HepG2 (cell line): ENCODE measurements around the gene BMERB1. TPM values are rescaled to one million over a fixed set of nuclear protein-coding genes. Genes with fewer than 3 reads are reported as not detected.

Experiments
- ARID3A ChIP-seq: IDR thresholded peaks from 2 replicates; pipeline ENCODE4 v1.6.1; 2012; ENCODE audit warnings: low read depth, low read length, improper control_type of control experiment
- E2F5 ChIP-seq: sonication (generic); formaldehyde crosslinking; conservative IDR thresholded peaks from 2 replicates; pipeline ENCODE4 v1.4.0; 2020; ENCODE audit warnings: missing genetic modification reagents
- FLYWCH1 ChIP-seq: sonication (generic); formaldehyde crosslinking; IDR thresholded peaks from 2 replicates; pipeline ENCODE4 v1.8.1; 2023; ENCODE audit warnings: mild to moderate bottlenecking, missing genetic modification reagents
- HDAC1 ChIP-seq: sonication (generic); formaldehyde crosslinking; IDR thresholded peaks from 2 replicates; pipeline ENCODE4 v1.5.1; 2020; ENCODE audit warnings: mild to moderate bottlenecking, missing genetic modification reagents
- IKZF4 ChIP-seq: sonication (generic); formaldehyde crosslinking; IDR thresholded peaks from 2 replicates; pipeline ENCODE4 v1.5.1; 2020; ENCODE audit warnings: borderline replicate concordance, mild to moderate bottlenecking, low read depth, missing genetic modification reagents; ENCODE audit errors: not compliant biosample characterization
- KDM1A ChIP-seq: IDR thresholded peaks from 2 replicates; pipeline ENCODE4 v1.6.1; 2016; ENCODE audit warnings: missing compliant biosample characterization
- MTA3 ChIP-seq: sonication (generic); formaldehyde crosslinking; IDR thresholded peaks from 2 replicates; pipeline ENCODE4 v1.4.0; 2020; ENCODE audit warnings: missing genetic modification reagents
- NFIC ChIP-seq: IDR thresholded peaks from 2 replicates; pipeline ENCODE4 v1.6.1; 2012; ENCODE audit warnings: mild to moderate bottlenecking, low read length, inconsistent platforms
- NFYB ChIP-seq: sonication (generic); formaldehyde crosslinking; IDR thresholded peaks from 2 replicates; pipeline ENCODE4 v1.4.0; 2020; ENCODE audit warnings: missing genetic modification reagents
- NR2F2 ChIP-seq: IDR thresholded peaks from 2 replicates; pipeline ENCODE4 v1.6.1; 2012; ENCODE audit warnings: low read depth, inconsistent platforms, borderline replicate concordance
- PCBP2 ChIP-seq: fragments of 200-400 bp; formaldehyde crosslinking; optimal IDR thresholded peaks from 2 replicates; pipeline ENCODE3; 2018; ENCODE audit warnings: low read length, low read depth; ENCODE audit not compliant: poor library complexity, severe bottlenecking
- PLRG1 ChIP-seq: fragments of 450-650 bp; conservative IDR thresholded peaks from 2 replicates; pipeline ENCODE4 v1.6.1; 2016
- RAD21 ChIP-seq: fragments of 450-650 bp; formaldehyde crosslinking; IDR thresholded peaks from 2 replicates; pipeline ENCODE4 v1.5.0; 2020; ENCODE audit warnings: mild to moderate bottlenecking
- RORA ChIP-seq: sonication (generic); formaldehyde crosslinking; IDR thresholded peaks from 2 replicates; pipeline ENCODE4 v1.5.0; 2020; ENCODE audit warnings: mild to moderate bottlenecking, missing genetic modification reagents, moderate library complexity
- SIN3A ChIP-seq: IDR thresholded peaks from 2 replicates; pipeline ENCODE4 v1.6.1; 2011; ENCODE audit warnings: low read depth, mild to moderate bottlenecking, control low read depth, low read length, borderline replicate concordance
- SNAPC2 ChIP-seq: sonication (generic); formaldehyde crosslinking; IDR thresholded peaks from 2 replicates; pipeline ENCODE4 v1.8.1; 2022; ENCODE audit warnings: mild to moderate bottlenecking, missing genetic modification reagents
- TAF15 ChIP-seq: fragments of 200-400 bp; formaldehyde crosslinking; IDR thresholded peaks from one replicate; pipeline ENCODE4 v1.6.1; 2018; ENCODE audit warnings: mild to moderate bottlenecking, low read depth, low read length; ENCODE audit not compliant: poor library complexity, severe bottlenecking
- U2AF1 ChIP-seq: fragments of 200-400 bp; formaldehyde crosslinking; optimal IDR thresholded peaks from 2 replicates; pipeline ENCODE3; 2017; ENCODE audit warnings: mild to moderate bottlenecking, low read depth, low read length
- YY1 ChIP-seq: IDR thresholded peaks from 2 replicates; pipeline ENCODE4 v1.6.1; 2011; ENCODE audit warnings: low read length, low read depth, moderate library complexity, mild to moderate bottlenecking; ENCODE audit not compliant: insufficient read depth, insufficient replicate concordance
- ZFP36L1 ChIP-seq: sonication (generic); formaldehyde crosslinking; IDR thresholded peaks from 2 replicates; pipeline ENCODE4 v1.8.0; 2022; ENCODE audit warnings: mild to moderate bottlenecking, missing genetic modification reagents, moderate library complexity
- ZFYVE20 ChIP-seq: sonication (generic); formaldehyde crosslinking; IDR thresholded peaks from 2 replicates; pipeline ENCODE4 v1.8.0; 2023; ENCODE audit warnings: low read depth, mild to moderate bottlenecking, moderate library complexity, missing genetic modification reagents, borderline replicate concordance
- ZNF501 ChIP-seq: sonication (generic); formaldehyde crosslinking; IDR thresholded peaks from 2 replicates; pipeline ENCODE4 v1.5.1; 2020; ENCODE audit warnings: mild to moderate bottlenecking, moderate library complexity, missing genetic modification reagents
- ZNF569 ChIP-seq: sonication (generic); formaldehyde crosslinking; IDR thresholded peaks from 2 replicates; pipeline ENCODE4 v1.5.0; 2020; ENCODE audit warnings: mild to moderate bottlenecking, missing genetic modification reagents, moderate library complexity, borderline replicate concordance
- ZNF841 ChIP-seq: sonication (generic); formaldehyde crosslinking; IDR thresholded peaks from 2 replicates; pipeline ENCODE4 v1.8.1; 2023; ENCODE audit warnings: missing genetic modification reagents, borderline replicate concordance
- ZZZ3 ChIP-seq: sonication (generic); formaldehyde crosslinking; IDR thresholded peaks from 2 replicates; pipeline ENCODE4 v1.4.0; 2020; ENCODE audit warnings: missing genetic modification reagents, mild to moderate bottlenecking, borderline replicate concordance
- polyA plus RNA-seq, 8 experiments: library from polyadenylated mRNA; depleted of rRNA in 3 of 8; stranded (reverse) in 7 of 8; unstranded in 1 of 8; fragments of >200 nt; fragmentation: Illumina TruSeq in 4 of 8; extraction: Trizol in 4 of 8; gene quantifications; 2 replicates each; pipeline versions ENCODE4 v1.2.1 to v1.2.3, GENCODE V29; 2011 to 2016; ENCODE audit warnings: low read depth in 4 of 8, missing spikeins in 1 of 8, mixed read lengths in 1 of 8; ENCODE audit not compliant: insufficient read depth in 1 of 8
- total RNA-seq, 5 experiments: library from RNA; depleted of rRNA; stranded (reverse); fragments of >200 nt; fragmentation: Illumina TruSeq; extraction: Trizol; gene quantifications; 2 replicates each; pipeline ENCODE4 v1.2.3, GENCODE V29; 2016; ENCODE audit warnings: low read depth in 1 of 5
- TF ChIP-seq, protein P1 (sequence below): sonication (generic); formaldehyde crosslinking; IDR thresholded peaks from 2 replicates; pipeline ENCODE4 v1.4.0; 2020; ENCODE audit warnings: missing genetic modification reagents

BMERB1 gene
- total and polyA plus RNA-seq, 2 of the 13 experiments (the other 11 are each of a cell fraction or from before 2014, with no cell fraction given), result 1.4 TPM

GRCh38 chr16:15572329-15573001 lies 138.1 kb downstream of the BMERB1 start (continued):
- no peak for TF ChIP-seq MTA3
- TF ChIP-seq FLYWCH1 (CRISPR knock-in tag), result no peak
- TF ChIP-seq NR2F2, result peak; percentile 18; the same call in 1 of the 2 replicates
- TF ChIP-seq SIN3A, result no peak
- TF ChIP-seq E2F5 (CRISPR knock-in tag), result no peak
- no peak for TF ChIP-seq ZZZ3 (CRISPR knock-in tag)
- TF ChIP-seq ZNF841 (CRISPR knock-in tag), result no peak
- no peak; the same call in 1 of the 2 replicates for TF ChIP-seq KDM1A (CRISPR knock-in tag)
- no peak for TF ChIP-seq RAD21 (CRISPR knock-in tag)
- TF ChIP-seq NFYB (CRISPR knock-in tag), result no peak
- TF ChIP-seq PLRG1, result no peak
- no peak for TF ChIP-seq YY1
- TF ChIP-seq SNAPC2 (CRISPR knock-in tag), result no peak
- TF ChIP-seq, protein P1, sequence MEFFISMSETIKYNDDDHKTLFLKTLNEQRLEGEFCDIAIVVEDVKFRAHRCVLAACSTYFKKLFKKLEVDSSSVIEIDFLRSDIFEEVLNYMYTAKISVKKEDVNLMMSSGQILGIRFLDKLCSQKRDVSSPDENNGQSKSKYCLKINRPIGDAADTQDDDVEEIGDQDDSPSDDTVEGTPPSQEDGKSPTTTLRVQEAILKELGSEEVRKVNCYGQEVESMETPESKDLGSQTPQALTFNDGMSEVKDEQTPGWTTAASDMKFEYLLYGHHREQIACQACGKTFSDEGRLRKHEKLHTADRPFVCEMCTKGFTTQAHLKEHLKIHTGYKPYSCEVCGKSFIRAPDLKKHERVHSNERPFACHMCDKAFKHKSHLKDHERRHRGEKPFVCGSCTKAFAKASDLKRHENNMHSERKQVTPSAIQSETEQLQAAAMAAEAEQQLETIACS, result no peak
- no peak for TF ChIP-seq RORA (CRISPR knock-in tag)
- TF ChIP-seq ZNF569 (CRISPR knock-in tag), result no peak
- TF ChIP-seq IKZF4 (CRISPR knock-in tag), result no peak
- no peak for TF ChIP-seq U2AF1
- no peak for TF ChIP-seq TAF15
- TF ChIP-seq HDAC1, result 0 out of 2 replicates have a peak, but pooled peaks have one; percentile 25
- no peak for TF ChIP-seq ZFYVE20 (CRISPR knock-in tag)
- TF ChIP-seq ARID3A, result peak; percentile 94
- TF ChIP-seq NFIC, result 0 out of 2 replicates have a peak, but pooled peaks have one; percentile 50
- TF ChIP-seq ZNF501 (CRISPR knock-in tag), result no peak
- TF ChIP-seq PCBP2, result no peak
- TF ChIP-seq ZFP36L1 (CRISPR knock-in tag), result no peak
